H9 (cell line): ENCODE results near the gene ANKRD34B. TPM values are rescaled to one million over a fixed set of nuclear protein-coding genes. Genes with fewer than 3 reads are reported as not detected.
"Not testable (repeated sequence)": the region's sequence is repeated elsewhere in the genome, so short reads cannot be mapped to it uniquely, and the experiment has no call there.

Experiments used
- DNase-seq: peaks from one replicate; pipeline ENCODE4 v3.0.0-alpha.2; 2017
- H2AFZ ChIP-seq: one replicate; pipeline ENCODE4 v1.6.1; 2013; ENCODE audit warnings: mild to moderate bottlenecking, low read length, control low read depth, moderate library complexity
- H2AK5ac ChIP-seq: 2 replicates; pipeline ENCODE4 v1.6.1; 2013; ENCODE audit warnings: low read length, control low read depth, mixed read lengths; ENCODE audit not compliant: insufficient read length
- H2BK120ac ChIP-seq: one replicate; pipeline ENCODE4 v1.6.1; 2013; ENCODE audit warnings: low read depth, mild to moderate bottlenecking, low read length, control low read depth, inconsistent platforms; ENCODE audit not compliant: poor library complexity, severe bottlenecking
- H2BK12ac ChIP-seq: 2 replicates; pipeline ENCODE4 v1.6.1; 2013; ENCODE audit warnings: low read length, control low read depth, mixed read lengths, low read depth; ENCODE audit not compliant: insufficient read length
- H2BK15ac ChIP-seq: 2 replicates; pipeline ENCODE4 v1.6.1; 2013; ENCODE audit warnings: low read depth, low read length, control low read depth
- H2BK20ac ChIP-seq: one replicate; pipeline ENCODE4 v1.6.1; 2013; ENCODE audit warnings: low read depth, mild to moderate bottlenecking, low read length, control low read depth, inconsistent platforms; ENCODE audit not compliant: poor library complexity, severe bottlenecking
- H2BK5ac ChIP-seq: 2 replicates; pipeline ENCODE4 v1.6.1; 2013; ENCODE audit warnings: low read length, control low read depth, mixed read lengths; ENCODE audit not compliant: insufficient read length
- H3K14ac ChIP-seq: 2 replicates; pipeline ENCODE4 v1.6.1; 2013; ENCODE audit warnings: low read length, control low read depth; ENCODE audit not compliant: insufficient read depth
- H3K18ac ChIP-seq: 2 replicates; pipeline ENCODE4 v1.6.1; 2013; ENCODE audit warnings: low read depth, mild to moderate bottlenecking, mixed read lengths, low read length, control low read depth; ENCODE audit not compliant: insufficient read length
- H3K23ac ChIP-seq: 2 replicates; pipeline ENCODE4 v1.6.1; 2013; ENCODE audit warnings: low read length, control low read depth, mixed read lengths, low read depth; ENCODE audit not compliant: insufficient read length
- H3K23me2 ChIP-seq: 2 replicates; pipeline ENCODE4 v1.6.1; 2013; ENCODE audit warnings: low read depth, mild to moderate bottlenecking, mixed read lengths, low read length, control low read depth; ENCODE audit not compliant: insufficient read length, poor library complexity, severe bottlenecking
- H3K27ac ChIP-seq: 2 replicates; pipeline ENCODE4 v1.5.1; 2013; ENCODE audit warnings: low read length, control low read depth, mixed read lengths, low read depth; ENCODE audit not compliant: insufficient read length
- H3K27me3 ChIP-seq: 2 replicates; pipeline ENCODE4 v1.6.1; 2013; ENCODE audit warnings: low read length, control low read depth, inconsistent platforms; ENCODE audit not compliant: insufficient read depth
- H3K4ac ChIP-seq: 2 replicates; pipeline ENCODE4 v1.6.1; 2013; ENCODE audit warnings: low read depth, mild to moderate bottlenecking, control low read depth, inconsistent platforms, low read length, moderate library complexity
- H3K4me1 ChIP-seq: 2 replicates; pipeline ENCODE4 v1.6.1; 2013; ENCODE audit warnings: low read length, control low read depth, inconsistent platforms; ENCODE audit not compliant: insufficient read depth
- H3K4me2 ChIP-seq: 2 replicates; pipeline ENCODE4 v1.6.1; 2013; ENCODE audit warnings: low read length, control low read depth, mixed read lengths; ENCODE audit not compliant: insufficient read length, insufficient read depth
- H3K56ac ChIP-seq: 2 replicates; pipeline ENCODE4 v1.6.1; 2013; ENCODE audit warnings: low read depth, mild to moderate bottlenecking, mixed read lengths, low read length, control low read depth; ENCODE audit not compliant: insufficient read length
- H3K79me1 ChIP-seq: 2 replicates; pipeline ENCODE4 v1.6.1; 2013; ENCODE audit warnings: low read depth, mild to moderate bottlenecking, moderate library complexity, low read length, control low read depth, inconsistent platforms; ENCODE audit not compliant: insufficient read depth, poor library complexity, severe bottlenecking
- H3K79me2 ChIP-seq: 2 replicates; pipeline ENCODE4 v1.6.1; 2013; ENCODE audit warnings: low read length, control low read depth, inconsistent platforms; ENCODE audit not compliant: insufficient read depth
- H3K9ac ChIP-seq: 2 replicates; pipeline ENCODE4 v1.6.1; 2013; ENCODE audit warnings: low read length, control low read depth, mixed read lengths; ENCODE audit not compliant: insufficient read length; ENCODE audit errors: extremely low read depth
- H3K9me3 ChIP-seq: one replicate; pipeline ENCODE4 v1.6.1; 2013; ENCODE audit warnings: low read depth, low read length, inconsistent platforms; ENCODE audit not compliant: control insufficient read depth
- H3T11ph ChIP-seq: one replicate; pipeline ENCODE4 v1.6.1; 2013; ENCODE audit warnings: mild to moderate bottlenecking, low read length, control low read depth, inconsistent platforms
- H4K20me1 ChIP-seq: one replicate; pipeline ENCODE4 v1.6.1; 2013; ENCODE audit not compliant: control insufficient read depth, insufficient read length, insufficient read depth
- H4K5ac ChIP-seq: 2 replicates; pipeline ENCODE4 v1.6.1; 2013; ENCODE audit warnings: low read depth, mild to moderate bottlenecking, mixed read lengths, low read length, control low read depth; ENCODE audit not compliant: insufficient read length
- H4K8ac ChIP-seq: replicated peaks from 2 replicates; pipeline ENCODE4 v1.6.1; 2013; ENCODE audit warnings: low read length, control low read depth, mixed read lengths, low read depth; ENCODE audit not compliant: insufficient read length
- H4K91ac ChIP-seq: 2 replicates; pipeline ENCODE4 v1.6.1; 2013; ENCODE audit warnings: low read depth, mild to moderate bottlenecking, moderate library complexity, mixed read lengths, low read length, control low read depth; ENCODE audit not compliant: insufficient read length
- H3K27ac Mint-ChIP-seq, 3 experiments: 2 replicates in 2 of 3; 3 replicates in 1 of 3; pipeline ENCODE4 v1.8.0; 2020 to 2021; ENCODE audit warnings: mixed read lengths in 3 of 3, mild to moderate bottlenecking in 1 of 3, moderate library complexity in 1 of 3
- H3K27me3 Mint-ChIP-seq: 2 replicates; pipeline ENCODE4 v1.8.0; 2021; ENCODE audit warnings: low read depth, mild to moderate bottlenecking, moderate library complexity, mixed read lengths
- H3K36me3 Mint-ChIP-seq, 3 experiments: 2 replicates in 2 of 3; 3 replicates in 1 of 3; pipeline ENCODE4 v1.8.0; 2020 to 2021; ENCODE audit warnings: low read depth in 3 of 3, mixed read lengths in 3 of 3; ENCODE audit not compliant: insufficient read depth in 1 of 3
- H3K4me1 Mint-ChIP-seq, 2 experiments: 2 replicates each; pipeline ENCODE4 v1.8.0; 2020; ENCODE audit warnings: mixed read lengths in 2 of 2
- H3K4me3 Mint-ChIP-seq, 2 experiments: 2 replicates in 1 of 2; 3 replicates in 1 of 2; pipeline ENCODE4 v1.8.0; 2020 to 2021; ENCODE audit warnings: mild to moderate bottlenecking in 2 of 2, mixed read lengths in 2 of 2, moderate library complexity in 1 of 2
- H3K9me3 Mint-ChIP-seq, 2 experiments: 2 replicates in 1 of 2; 3 replicates in 1 of 2; pipeline ENCODE4 v1.8.0; 2020; ENCODE audit warnings: mild to moderate bottlenecking in 2 of 2, mixed read lengths in 2 of 2, moderate library complexity in 1 of 2
- CTCF ChIP-seq: fragments of 200-600 bp; sonication (generic); conservative IDR thresholded peaks from 3 replicates; pipeline ENCODE4 v1.8.0; 2021; ENCODE audit warnings: antibody characterized with exemption, mild to moderate bottlenecking
- WGBS: extraction: QIAGEN DNeasy Blood & Tissue Kit; methylation state at CpG from one replicate; pipeline ENCODE4 v1.1.7; 2013; ENCODE audit warnings: missing lambda C conversion rate, low lambda C conversion rate, mixed read lengths; ENCODE audit not compliant: insufficient read length; ENCODE audit errors: extremely low coverage; 5-methylcytosine and 5-hydroxymethylcytosine counted together
- total RNA-seq: library from RNA; stranded (reverse); gene quantifications from 2 replicates; pipeline ENCODE4 v1.2.1, GENCODE V29; 2021

The ANKRD34B gene
- total RNA-seq, 1 experiment from 2014 or later = 0.72 TPM

GRCh38 chr5:80584770-80585169 is 14.7 kb upstream of the ANKRD34B start:
- no peak overlapping the region for H3K27ac Mint-ChIP-seq
- H2BK15ac ChIP-seq = no peak overlapping the region
- no peak for DNase-seq

GRCh38 chr5:80580291-80580690 is 10.2 kb upstream of the ANKRD34B start:
- H3K36me3 Mint-ChIP-seq, H3K18ac ChIP-seq, H3K4me1 ChIP-seq, H2BK5ac ChIP-seq, H3K9me3 Mint-ChIP-seq, H3K23me2 ChIP-seq, H4K8ac ChIP-seq, H3K27ac Mint-ChIP-seq, H3K4me1 Mint-ChIP-seq, H2AFZ ChIP-seq, H3K4me2 ChIP-seq, H2AK5ac ChIP-seq, DNase-seq, H3K27me3 ChIP-seq, H4K20me1 ChIP-seq, H3K9ac ChIP-seq, H3K79me1 ChIP-seq, H2BK20ac ChIP-seq, H3T11ph ChIP-seq, H2BK120ac ChIP-seq, H3K79me2 ChIP-seq, H3K27ac ChIP-seq, H3K14ac ChIP-seq, H3K56ac ChIP-seq, H2BK15ac ChIP-seq, H4K5ac ChIP-seq, H2BK12ac ChIP-seq, H4K91ac ChIP-seq, H3K4ac ChIP-seq, H3K4me3 Mint-ChIP-seq, H3K23ac ChIP-seq, H3K9me3 ChIP-seq: not testable (repeated sequence)
- WGBS = no CpG with 5 or more reads among the region's 3 CpGs
- H3K27me3 Mint-ChIP-seq = peaks cover 19% of the 10 kb centered on the region

More at GRCh38 chr5:80584770-80585169, 14.7 kb upstream of the ANKRD34B start:
- H3K56ac ChIP-seq = no peak overlapping the region
- H3K79me2 ChIP-seq = no peaks in the 10 kb centered on the region
- Mint-ChIP-seq H3K27me3 (peaks cover 3% of the 10 kb centered on the region; the same call in 1 of the 2 replicates), H3K4me3 (no peak overlapping the region), H3K4me1 (0 out of 4 replicates have a peak, but pooled peaks cover 0 to under 1% of the 10 kb centered on the region in 2 experiments), H3K36me3 (no peaks in the 10 kb centered on the region), H3K9me3 (peaks cover 0 to 2% of the 10 kb centered on the region in 2 experiments; a peak in 1 of 5 replicates)
- H3K14ac ChIP-seq = no peak overlapping the region
- no peaks in the 10 kb centered on the region for H3K27me3 ChIP-seq
- no CpG with 5 or more reads among the region's 6 CpGs for WGBS
- TF ChIP-seq CTCF = no peak
- no peak overlapping the region for H3K9ac ChIP-seq
- no peak overlapping the region for H2AFZ ChIP-seq
- H4K8ac ChIP-seq = no peak overlapping the region
- no peak overlapping the region for H2AK5ac ChIP-seq
- H3K27ac ChIP-seq = no peak overlapping the region
- no peak overlapping the region for H3K23ac ChIP-seq
- H3K4me2 ChIP-seq = no peak overlapping the region
- H3K9me3 ChIP-seq = no peaks in the 10 kb centered on the region
- H2BK12ac ChIP-seq = no peak overlapping the region
- no peak overlapping the region for H3T11ph ChIP-seq
- no peaks in the 10 kb centered on the region for H3K23me2 ChIP-seq
- H4K5ac ChIP-seq = no peak overlapping the region
- no peak overlapping the region for H2BK120ac ChIP-seq
- no peak overlapping the region for H2BK5ac ChIP-seq
- H3K4ac ChIP-seq = no peak overlapping the region
- no peak overlapping the region for H4K91ac ChIP-seq
- H3K18ac ChIP-seq = no peak overlapping the region
- H3K4me1 ChIP-seq = no peaks in the 10 kb centered on the region
- H3K79me1 ChIP-seq = no peaks in the 10 kb centered on the region
- no peak overlapping the region for H2BK20ac ChIP-seq
- H4K20me1 ChIP-seq = no peaks in the 10 kb centered on the region
